Neural crest cell (in vitro differentiated cells): ENCODE results near the gene ZNF214. TPM values are rescaled to one million over a fixed set of nuclear protein-coding genes. Genes with fewer than 3 reads are reported as not detected.
"Not testable (repeated sequence)": the region's sequence is repeated elsewhere in the genome, so short reads cannot be mapped to it uniquely, and the experiment has no call there.

Experiments
- DNase-seq: peaks from one replicate; pipeline ENCODE4 v3.0.0; 2021; ENCODE audit warnings: low read depth, mixed read lengths, low spot score
- H3K27ac Mint-ChIP-seq: one replicate; pipeline ENCODE4 v1.8.0; 2021; ENCODE audit warnings: mild to moderate bottlenecking, mixed read lengths; ENCODE audit not compliant: unreplicated experiment
- H3K27me3 Mint-ChIP-seq: 2 replicates; pipeline ENCODE4 v1.8.0; 2021; ENCODE audit warnings: low read depth, mild to moderate bottlenecking, mixed read lengths
- H3K36me3 Mint-ChIP-seq: 2 replicates; pipeline ENCODE4 v1.8.0; 2021; ENCODE audit warnings: low read depth, mild to moderate bottlenecking, mixed read lengths
- H3K4me1 Mint-ChIP-seq: 2 replicates; pipeline ENCODE4 v1.8.0; 2021; ENCODE audit warnings: mixed read lengths
- H3K4me3 Mint-ChIP-seq: one replicate; pipeline ENCODE4 v1.8.0; 2021; ENCODE audit warnings: mild to moderate bottlenecking, mixed read lengths
- H3K9me3 Mint-ChIP-seq: 2 replicates; pipeline ENCODE4 v1.8.0; 2021; ENCODE audit warnings: mixed read lengths
- CTCF ChIP-seq: fragments of 200-600 bp; sonication (generic); conservative IDR thresholded peaks from 2 replicates; pipeline ENCODE4 v1.5.0; 2021; ENCODE audit warnings: antibody characterized with exemption, mild to moderate bottlenecking
- total RNA-seq: library from RNA; stranded (reverse); gene quantifications from 2 replicates; pipeline ENCODE4 v1.2.1, GENCODE V29; 2021

Gene ZNF214
- total RNA-seq, 1 donor from 2014 or later = 6.5 TPM

- H3K4me1 Mint-ChIP-seq = no peaks in the 10 kb centered on the region
- DNase-seq = no peak
- H3K36me3 Mint-ChIP-seq = peaks cover 9% of the 10 kb centered on the region
- H3K27me3 Mint-ChIP-seq = no peaks in the 10 kb centered on the region
- H3K4me3 Mint-ChIP-seq = no peak overlapping the region
- H3K27ac Mint-ChIP-seq = no peak overlapping the region
- TF ChIP-seq CTCF = no peak
- H3K9me3 Mint-ChIP-seq = no peaks in the 10 kb centered on the region
Measured at GRCh38 chr11:6962673-6963072, 57.5 kb downstream of the ZNF214 start.

GRCh38 chr11:6962141-6962540 lies 58.0 kb downstream of the ZNF214 start:
- DNase-seq = no peak
- no peaks in the 10 kb centered on the region for H3K9me3 Mint-ChIP-seq
- no peak overlapping the region for H3K27ac Mint-ChIP-seq
- no peak for TF ChIP-seq CTCF
- H3K36me3 Mint-ChIP-seq = peaks cover 11% of the 10 kb centered on the region
- H3K27me3 Mint-ChIP-seq = no peaks in the 10 kb centered on the region
- H3K4me3 Mint-ChIP-seq = no peak overlapping the region
- H3K4me1 Mint-ChIP-seq = no peaks in the 10 kb centered on the region

- H3K9me3 Mint-ChIP-seq, H3K27me3 Mint-ChIP-seq, H3K27ac Mint-ChIP-seq, H3K4me3 Mint-ChIP-seq, DNase-seq, H3K4me1 Mint-ChIP-seq: not testable (repeated sequence)
- peaks cover 45% of the 10 kb centered on the region for H3K36me3 Mint-ChIP-seq
Measured at GRCh38 chr11:6954248-6954647, 65.9 kb downstream of the ZNF214 start.

Other genes with a start within 250 kb of the ZNF214 start
- 0.25 and 0.54 TPM in 2 replicates for gene OR2AG2, start 248.4 kb downstream of the ZNF214 start, total RNA-seq
- not detected in 2 replicates for gene OR2AG1, start 237.3 kb downstream of the ZNF214 start, total RNA-seq
- gene OR6A2, start 220.7 kb downstream of the ZNF214 start, total RNA-seq = 0.20 and 0.21 TPM in 2 replicates
- gene OR10A5, start 174.7 kb downstream of the ZNF214 start, total RNA-seq = not detected in 2 replicates
- gene OR10A2, start 157.3 kb downstream of the ZNF214 start, total RNA-seq = not detected in 2 replicates
- not detected in 2 replicates for gene OR10A4, start 143.7 kb downstream of the ZNF214 start, total RNA-seq
- gene OR2D2, start 127.8 kb downstream of the ZNF214 start, total RNA-seq = 0.27 and 0.44 TPM in 2 replicates
- gene OR2D3, start 99.3 kb downstream of the ZNF214 start, total RNA-seq = not detected in 2 replicates
- 10.2 and 11.2 TPM in 2 replicates for gene ZNF215, start 93.9 kb downstream of the ZNF214 start, total RNA-seq
- gene NLRP14, start 133 bp upstream of the ZNF214 start, total RNA-seq = 0.30 and 0.51 TPM in 2 replicates
- 0.20 and 0.21 TPM in 2 replicates for gene RBMXL2, start 68.7 kb upstream of the ZNF214 start, total RNA-seq
- gene SYT9, start 231.6 kb upstream of the ZNF214 start, total RNA-seq = 0.72 and 1.2 TPM in 2 replicates